ENCODE measurements around the gene SRBD1. TPM values are rescaled to one million over a fixed set of nuclear protein-coding genes. Genes with fewer than 3 reads are reported as not detected.

SRBD1 gene, protein sequence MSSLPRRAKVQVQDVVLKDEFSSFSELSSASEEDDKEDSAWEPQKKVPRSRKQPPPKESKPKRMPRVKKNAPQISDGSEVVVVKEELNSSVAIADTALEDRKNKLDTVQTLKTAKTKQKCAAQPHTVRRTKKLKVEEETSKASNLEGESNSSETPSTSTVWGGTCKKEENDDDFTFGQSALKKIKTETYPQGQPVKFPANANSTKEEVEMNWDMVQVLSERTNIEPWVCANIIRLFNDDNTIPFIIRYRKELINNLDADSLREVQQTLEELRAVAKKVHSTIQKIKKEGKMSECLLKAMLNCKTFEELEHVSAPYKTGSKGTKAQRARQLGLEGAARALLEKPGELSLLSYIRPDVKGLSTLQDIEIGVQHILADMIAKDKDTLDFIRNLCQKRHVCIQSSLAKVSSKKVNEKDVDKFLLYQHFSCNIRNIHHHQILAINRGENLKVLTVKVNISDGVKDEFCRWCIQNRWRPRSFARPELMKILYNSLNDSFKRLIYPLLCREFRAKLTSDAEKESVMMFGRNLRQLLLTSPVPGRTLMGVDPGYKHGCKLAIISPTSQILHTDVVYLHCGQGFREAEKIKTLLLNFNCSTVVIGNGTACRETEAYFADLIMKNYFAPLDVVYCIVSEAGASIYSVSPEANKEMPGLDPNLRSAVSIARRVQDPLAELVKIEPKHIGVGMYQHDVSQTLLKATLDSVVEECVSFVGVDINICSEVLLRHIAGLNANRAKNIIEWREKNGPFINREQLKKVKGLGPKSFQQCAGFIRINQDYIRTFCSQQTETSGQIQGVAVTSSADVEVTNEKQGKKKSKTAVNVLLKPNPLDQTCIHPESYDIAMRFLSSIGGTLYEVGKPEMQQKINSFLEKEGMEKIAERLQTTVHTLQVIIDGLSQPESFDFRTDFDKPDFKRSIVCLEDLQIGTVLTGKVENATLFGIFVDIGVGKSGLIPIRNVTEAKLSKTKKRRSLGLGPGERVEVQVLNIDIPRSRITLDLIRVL
- 1 to 10 TPM; 4.7 to 5.2 (median 4.9) TPM for polyA plus RNA-seq

DNA sequence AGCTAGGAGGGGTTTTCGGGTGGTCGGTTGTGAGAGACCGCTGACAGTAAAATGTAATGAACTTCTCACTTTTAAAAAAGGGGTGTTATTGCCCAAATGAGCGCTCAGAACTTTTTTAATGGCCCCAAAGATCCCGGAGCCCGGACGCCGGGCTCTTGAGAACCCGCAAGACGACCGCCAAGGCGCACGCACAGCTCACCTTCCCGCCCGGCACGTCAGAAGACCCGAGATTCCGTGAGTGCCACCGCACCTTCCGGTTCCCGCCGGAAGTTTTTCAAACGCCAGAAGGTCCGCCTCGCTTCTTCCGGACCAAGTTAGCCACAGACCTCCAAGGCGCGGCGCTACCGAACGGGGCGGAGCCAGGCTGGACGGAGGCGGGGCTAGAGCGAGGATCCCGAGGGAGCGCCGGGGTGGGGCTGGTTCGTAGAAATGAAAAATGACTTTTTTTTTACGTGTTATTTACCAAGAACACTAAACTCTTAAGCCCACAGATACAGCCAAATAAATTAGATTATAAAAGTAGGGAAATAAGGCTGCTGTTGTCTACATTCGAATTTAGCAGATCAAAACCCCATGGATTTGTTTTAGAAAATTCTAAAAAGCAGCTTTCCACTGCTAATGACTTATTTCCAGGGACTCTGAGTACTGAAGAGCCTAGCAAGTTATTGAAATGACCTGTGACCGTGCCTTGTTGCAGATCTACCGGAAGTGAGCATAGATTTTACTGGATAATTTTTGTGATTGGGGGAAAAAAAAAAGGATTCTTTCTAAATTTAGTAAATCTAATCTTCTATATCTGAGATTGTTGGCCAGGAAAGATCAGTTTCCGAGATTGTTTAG, at the start of gene SRBD1:
SRBD1 (minus strand) TSS at position 248 of the 840 bp plus-strand sequence. CDS start 5,826 bp downstream, outside the sequence.
- 2 to 3% (median 2%) methylated on average over 44 of the region's 44 CpGs for WGBS, 3 donors
- H3K27ac ChIP-seq (ENCODE audit: low read depth, low read length): no peak within 1 kb of the TSS

DNA sequence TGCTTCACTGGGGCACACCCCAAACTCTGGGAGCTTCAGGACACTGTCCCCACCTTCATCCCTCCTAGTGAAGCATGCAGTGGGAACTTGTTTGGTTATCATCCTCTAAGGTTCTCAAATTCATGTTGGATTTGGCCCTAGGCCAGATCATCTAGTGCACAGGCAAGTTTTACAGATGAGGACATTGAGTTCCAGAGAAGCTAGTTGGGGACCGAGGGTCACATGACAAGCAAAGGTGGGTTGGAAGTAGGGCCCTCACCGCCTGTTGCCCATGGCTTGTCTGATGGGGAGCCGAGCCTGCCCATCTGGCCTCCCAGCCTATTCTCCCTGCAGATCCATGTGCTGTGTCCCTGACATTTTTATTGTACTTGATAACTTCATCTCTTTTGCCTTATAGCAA, 43.2 kb upstream of the SRBD1 start:
- 83 to 96% (median 95%) methylated on average over 3 of the region's 3 CpGs for WGBS, 3 donors
- H3K27ac ChIP-seq (ENCODE audit: low read depth, low read length): no peak overlapping the region

DNA sequence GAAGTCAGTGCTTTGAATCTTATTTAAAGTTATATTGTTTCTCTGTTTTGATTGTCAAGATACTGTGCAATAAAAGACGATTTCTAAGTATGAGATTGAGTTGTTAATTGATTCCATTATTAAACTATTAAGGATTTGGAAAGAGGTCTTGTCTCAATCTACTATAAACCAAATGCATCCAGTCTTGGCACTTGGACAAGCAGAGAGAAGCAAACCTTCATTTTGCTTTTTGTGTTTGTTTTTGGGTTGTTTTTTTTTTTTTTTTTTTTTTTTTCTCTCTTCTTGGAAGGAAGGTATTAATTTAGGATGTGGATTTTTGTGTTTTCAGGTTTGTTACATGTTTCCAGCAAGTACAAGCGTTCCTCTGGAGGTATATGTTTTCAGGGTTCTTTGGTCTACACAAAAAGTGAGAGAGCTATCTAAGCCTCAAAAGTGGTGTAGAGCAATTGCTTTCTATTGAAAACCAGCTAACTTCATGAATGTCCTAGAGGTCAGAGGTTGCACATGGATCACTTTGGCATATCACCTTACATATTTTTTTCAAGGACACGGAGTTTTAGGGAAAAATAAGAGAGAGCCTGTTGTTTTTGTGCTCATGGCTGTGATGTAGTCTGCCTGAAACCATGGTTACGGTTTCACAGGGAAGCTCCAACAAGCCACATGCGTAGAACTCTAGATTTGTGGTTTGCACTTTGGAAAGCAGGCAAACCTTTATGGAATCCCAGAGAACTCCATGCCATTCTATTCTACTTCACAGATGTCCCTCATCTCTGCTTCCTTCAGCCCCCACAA, 42.3 kb upstream of the SRBD1 start:
- no peak overlapping the region for H3K27ac ChIP-seq (ENCODE audit: low read depth, low read length)
- WGBS, 3 donors: 75 to 80% (median 78%) methylated on average over 5 of the region's 5 CpGs

DNA sequence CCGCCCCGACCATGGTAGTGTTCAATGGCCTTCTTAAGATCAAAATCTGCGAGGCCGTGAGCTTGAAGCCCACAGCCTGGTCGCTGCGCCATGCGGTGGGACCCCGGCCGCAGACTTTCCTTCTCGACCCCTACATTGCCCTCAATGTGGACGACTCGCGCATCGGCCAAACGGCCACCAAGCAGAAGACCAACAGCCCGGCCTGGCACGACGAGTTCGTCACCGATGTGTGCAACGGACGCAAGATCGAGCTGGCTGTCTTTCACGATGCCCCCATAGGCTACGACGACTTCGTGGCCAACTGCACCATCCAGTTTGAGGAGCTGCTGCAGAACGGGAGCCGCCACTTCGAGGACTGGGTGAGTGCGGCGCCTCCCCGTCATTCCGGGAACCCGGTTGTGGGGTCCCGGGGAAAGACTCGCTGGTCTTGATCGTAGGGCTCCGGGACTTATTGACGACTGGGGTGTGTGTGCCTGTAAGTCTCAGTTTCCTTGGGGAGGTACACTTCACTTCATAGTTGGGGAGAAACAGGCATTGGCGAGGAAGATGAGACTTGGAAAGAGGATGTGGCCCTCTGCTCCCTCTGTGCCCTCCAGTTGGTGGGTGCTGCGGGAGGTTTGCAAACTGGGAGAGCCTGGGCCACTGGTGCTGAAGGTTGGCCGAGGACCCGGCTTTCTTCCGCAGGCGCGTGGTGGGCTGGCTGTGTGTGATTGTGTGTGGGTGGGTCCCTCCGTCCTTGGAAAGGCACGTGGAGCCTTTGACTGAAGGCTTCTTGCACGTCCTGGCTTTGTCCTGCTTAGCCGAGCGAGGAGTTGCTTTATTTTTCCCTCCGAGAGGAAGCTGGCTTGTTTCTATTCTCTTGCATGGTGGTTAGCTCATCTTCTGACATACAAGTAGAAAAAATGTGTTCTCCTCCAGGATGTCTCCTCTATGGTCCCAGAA, 41.3 kb upstream of the SRBD1 start:
- 2 to 7% (median 3%) methylated on average over 53 of the region's 53 CpGs for WGBS, 3 donors
- H3K27ac ChIP-seq (ENCODE audit: low read depth, low read length): no peak overlapping the region

DNA sequence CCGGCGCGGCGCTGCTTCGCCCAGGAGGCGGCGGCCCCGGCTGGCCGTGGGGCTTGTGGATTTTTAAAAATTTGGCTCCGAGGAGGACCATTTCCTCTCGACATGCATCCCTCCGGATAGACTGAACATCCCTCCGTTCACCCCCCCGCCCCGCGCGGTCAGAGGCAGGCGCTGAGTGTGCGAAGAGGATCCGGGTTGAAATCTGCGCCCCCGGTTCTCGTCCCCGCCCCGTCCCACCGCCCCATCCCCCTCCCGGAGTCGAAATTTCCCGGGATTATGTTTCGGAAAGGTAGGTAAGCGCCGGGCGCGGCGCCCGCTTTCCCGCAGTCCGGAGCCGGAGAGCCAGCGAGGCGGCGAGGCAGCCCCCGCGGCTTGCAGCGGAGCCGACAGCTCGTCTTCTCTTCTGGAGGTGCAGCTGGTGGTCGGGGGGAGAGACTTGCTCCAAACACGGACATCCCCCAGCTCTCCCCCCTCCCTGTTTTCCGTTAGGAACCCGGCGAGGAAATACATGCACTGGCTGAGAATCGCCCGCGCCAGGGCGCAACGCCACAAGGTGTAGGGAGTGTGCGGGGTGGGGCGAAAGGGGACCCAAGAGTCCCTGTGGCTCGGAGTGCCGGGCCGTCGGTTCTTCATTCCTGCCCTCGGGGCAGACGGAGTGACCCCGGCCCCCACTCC, 40.5 kb upstream of the SRBD1 start, which contains the start of gene PRKCE:
PRKCE (plus strand) TSS at position 261 of the 675 bp plus-strand sequence.
- WGBS, 3 donors: 0 to 1% (median 0%) methylated on average over 63 to 66 of the region's 66 CpGs
- H3K27ac ChIP-seq (ENCODE audit: low read depth, low read length): peak within 1 kb of the TSS; percentile 94

DNA sequence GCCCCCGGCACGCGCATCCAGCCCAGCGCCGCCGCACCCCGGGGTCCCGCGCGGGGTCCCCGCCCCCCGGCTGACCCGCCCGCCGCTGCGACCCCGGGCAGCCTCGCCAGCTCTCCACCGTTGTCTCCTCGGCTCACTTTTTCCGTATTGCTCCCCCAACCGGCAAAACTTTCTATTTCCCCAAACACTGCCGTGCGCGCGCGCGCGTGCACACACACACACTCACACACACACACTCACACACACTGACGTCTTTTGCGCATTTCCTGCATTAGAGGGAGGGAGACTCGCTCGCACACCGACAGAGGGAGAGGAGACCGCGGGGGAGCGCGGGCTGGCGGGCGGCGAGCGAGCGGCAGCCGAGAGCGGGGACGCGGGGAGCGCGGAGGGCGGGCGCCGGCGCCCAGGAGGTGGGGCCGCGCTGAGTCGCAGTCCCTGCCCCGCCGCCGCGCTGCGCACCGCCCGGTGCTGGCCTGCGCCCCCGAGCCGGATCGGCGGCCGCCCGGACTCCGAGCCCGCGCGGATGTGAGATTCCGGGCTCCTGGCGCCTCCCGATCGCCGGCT, 39.9 kb upstream of the SRBD1 start:
- H3K27ac ChIP-seq (ENCODE audit: low read depth, low read length): peak overlapping the region; percentile 94
- WGBS, 3 donors: 0 to 1% (median 1%) methylated on average over 61 to 77 of the region's 79 CpGs

DNA sequence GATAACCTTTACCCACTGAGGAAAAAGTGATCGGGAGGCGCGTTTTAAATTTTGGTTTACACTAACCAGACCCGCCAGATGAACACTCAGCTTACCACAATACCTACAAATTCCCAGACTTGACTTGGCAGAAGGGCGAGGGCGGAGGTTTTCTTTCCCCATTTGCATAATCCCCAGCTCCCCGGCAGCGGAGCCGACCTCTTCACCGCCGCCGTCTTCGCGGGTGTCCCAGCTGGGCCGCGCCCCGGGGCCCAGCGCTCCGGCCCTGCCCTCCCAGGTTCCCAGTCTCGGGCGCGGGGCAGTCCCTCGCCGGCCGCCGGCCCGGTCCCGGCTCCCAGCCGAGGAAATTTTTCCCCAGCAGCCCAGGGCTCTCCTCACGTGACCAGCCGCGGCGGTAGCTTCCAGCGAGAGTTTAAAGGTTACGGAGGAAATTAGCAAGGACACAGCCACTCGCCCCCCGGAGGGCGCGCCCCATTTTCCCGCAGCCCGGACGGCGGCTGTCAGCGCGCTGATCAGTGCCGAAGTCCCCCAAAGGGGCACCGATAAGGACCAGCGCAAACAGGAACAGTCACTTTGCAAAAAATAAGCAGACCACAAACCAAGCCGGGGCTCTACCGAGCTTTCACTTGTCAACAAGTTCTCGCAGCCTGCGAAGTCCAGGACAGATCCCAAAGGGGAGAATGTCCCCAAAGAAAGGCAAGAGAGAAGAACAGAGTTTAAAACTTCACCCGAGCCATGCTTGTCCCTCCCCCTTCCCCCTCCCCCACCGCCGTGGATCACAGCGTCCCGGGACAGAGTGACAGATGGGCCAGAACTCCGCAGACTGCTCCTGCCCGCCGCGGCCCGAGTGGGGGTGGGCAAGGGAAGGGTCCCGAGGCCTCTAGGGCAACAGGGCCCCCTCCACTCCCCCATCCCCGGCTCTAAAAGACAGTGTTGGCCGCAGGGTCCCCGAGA, 39.1 kb upstream of the SRBD1 start:
- WGBS, 3 donors: 0% methylated on average over 59 to 66 of the region's 66 CpGs
- H3K27ac ChIP-seq (ENCODE audit: low read depth, low read length): peak overlapping the region; percentile 94

DNA sequence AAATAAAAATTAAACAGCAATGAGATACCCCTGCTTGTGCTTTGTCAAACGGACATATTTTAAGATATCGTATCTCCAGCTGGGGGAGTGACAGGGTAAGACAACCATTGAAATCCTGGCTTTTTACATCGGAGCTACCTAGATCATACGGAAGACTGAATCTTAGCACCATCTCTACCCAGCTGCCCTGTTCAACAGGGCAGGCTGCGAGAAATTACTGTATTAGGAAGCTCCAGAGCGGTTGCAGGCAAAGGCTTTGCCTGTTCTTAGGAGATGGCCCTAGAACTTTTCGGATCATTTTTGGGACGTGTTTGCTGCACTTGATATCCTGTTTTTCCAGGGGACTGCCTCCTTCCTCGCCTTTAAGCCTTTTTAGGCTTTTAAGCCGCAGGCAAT, 38.4 kb upstream of the SRBD1 start:
- WGBS, 3 donors: 7 to 11% (median 7%) methylated on average over 10 of the region's 10 CpGs
- peak overlapping the region; percentile 94 for H3K27ac ChIP-seq (ENCODE audit: low read depth, low read length)

DNA sequence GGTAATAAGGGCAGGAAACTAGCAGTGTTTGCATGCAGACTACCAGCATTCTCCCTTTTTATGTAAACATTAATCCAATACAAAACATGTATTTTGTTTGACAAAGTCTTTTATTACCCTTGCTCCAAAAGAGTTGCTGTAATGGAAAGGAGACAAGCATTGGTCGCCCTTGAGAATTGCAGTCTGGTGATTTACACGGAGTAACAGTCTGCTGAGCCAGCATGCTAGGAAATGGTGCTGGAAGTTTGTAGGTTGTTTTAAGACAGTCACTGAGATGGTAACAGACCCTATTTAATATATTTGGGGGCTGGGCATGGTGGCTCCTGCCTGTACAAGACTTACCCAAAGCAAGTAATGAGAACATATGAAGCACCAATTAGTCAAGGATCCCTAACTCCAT, 37.6 kb upstream of the SRBD1 start:
- no peak overlapping the region for H3K27ac ChIP-seq (ENCODE audit: low read depth, low read length)
- 53 to 76% (median 66%) methylated on average over 2 of the region's 2 CpGs for WGBS, 3 donors

DNA sequence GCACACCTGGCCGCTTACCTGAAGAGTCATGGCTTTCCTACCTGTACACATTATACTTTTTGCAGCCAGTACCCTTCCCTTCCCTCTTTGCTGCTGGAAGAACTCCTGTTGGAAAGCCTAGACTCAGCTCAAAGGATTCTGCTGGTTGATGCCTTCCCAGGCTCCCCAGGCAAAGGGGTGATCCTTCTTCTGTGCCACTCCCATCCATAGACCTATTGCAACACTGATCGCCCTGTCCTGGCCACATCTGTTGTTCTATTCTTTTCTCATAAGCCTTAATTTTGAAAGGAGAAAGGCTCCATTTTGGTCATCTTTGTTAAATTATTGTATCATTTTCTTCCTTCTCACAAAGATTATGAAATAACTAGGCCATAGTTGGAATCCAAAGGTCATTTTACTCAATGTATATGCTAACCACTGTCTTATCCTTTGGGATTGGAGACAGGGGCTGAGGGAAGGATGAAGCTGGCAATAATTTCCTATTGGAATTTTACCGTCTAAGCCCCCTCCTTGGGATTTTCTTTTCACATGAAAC, 37.0 kb upstream of the SRBD1 start:
- 82 to 92% (median 87%) methylated on average over 3 of the region's 3 CpGs for WGBS, 3 donors
- no peak overlapping the region for H3K27ac ChIP-seq (ENCODE audit: low read depth, low read length)

DNA sequence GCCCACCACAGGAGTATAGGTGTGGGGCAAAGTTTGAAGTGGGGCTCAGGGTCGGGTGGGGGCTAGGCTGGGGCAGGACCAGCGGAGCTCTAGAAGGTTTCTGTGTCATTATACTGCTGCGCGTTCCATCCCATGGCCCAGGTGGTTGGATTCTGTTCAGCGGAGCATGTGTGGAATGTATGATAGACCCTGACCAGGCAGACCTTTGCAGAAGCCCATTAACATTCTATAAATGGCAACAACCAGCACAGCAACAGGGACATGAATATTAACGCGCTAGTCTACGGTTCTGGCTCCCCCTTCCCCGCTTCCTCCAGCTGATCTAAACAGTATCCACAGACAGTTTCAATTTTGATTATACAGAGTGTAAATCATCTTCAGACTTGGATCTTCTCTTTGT, 36.3 kb upstream of the SRBD1 start:
- WGBS, 3 donors: 79 to 87% (median 87%) methylated on average over 9 of the region's 9 CpGs
- H3K27ac ChIP-seq (ENCODE audit: low read depth, low read length): no peak overlapping the region

DNA sequence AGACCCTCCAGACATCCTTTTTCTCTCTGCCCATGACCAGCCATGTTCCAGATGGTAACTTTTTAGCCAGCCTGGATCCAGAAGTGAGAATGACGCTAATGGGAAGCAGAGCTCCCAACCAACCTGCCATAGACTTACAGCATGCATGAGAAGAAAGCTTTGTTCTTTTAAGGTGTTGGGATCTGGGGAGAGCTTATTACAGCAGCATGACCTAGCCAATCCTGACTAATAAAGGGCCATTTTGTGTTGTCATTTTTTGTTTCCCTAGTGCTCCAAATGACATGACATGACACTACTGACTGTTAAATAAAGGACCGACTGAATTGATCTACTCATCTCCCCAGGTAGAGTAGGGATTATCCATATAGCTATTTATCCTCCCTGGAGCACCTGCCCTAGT, 35.2 kb upstream of the SRBD1 start:
- WGBS, 3 donors: 94 to 99% (median 98%) methylated on average over 2 of the region's 2 CpGs

DNA sequence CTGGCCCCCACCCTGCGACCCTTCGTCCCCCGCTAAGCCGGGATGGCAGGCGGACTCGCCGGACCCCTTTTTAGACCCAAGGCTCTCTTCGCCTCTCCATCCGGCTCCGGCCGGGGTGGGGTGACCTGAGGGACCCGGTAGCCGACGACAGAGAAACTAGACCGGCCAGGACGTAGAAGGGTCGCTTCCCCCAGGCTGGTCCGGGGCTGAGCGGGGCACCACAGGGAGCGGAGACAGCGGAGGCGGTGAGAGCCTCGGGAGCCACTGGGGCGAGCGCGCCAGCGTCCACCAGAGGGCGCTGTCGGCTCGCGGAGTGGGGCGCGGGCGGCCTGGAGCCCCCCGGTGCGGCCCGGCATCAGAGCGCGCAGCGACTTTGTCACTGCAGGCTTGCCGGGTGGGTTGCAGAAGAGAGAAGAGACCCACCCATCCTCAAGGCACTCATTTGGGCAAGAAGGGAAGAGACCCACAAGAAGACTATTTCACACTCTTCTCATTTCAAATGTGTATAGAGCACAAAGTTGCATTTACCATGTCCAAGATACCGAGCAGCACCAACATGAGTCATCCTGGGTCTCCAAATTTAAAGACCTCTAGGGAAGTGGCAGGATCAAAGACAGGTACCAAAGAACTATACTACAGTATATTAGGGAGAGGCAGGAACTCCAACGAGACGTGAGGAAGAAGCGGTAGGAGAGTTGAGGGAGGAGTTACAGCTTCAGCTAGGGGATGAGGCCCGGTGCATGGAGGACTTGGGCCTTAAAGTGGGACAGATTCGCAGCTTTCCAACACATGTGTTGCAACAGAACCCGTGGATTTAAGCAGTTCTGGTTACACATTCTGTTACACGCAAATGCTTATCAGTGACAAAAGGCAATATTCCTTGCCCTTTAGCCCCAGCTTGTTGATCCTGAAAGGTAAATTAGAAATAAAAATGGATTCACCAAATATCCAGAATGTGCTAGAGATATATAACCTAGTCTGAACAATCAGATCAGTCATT, 32.8 kb upstream of the SRBD1 start:
- H3K27ac ChIP-seq (ENCODE audit: low read depth, low read length): no peak overlapping the region
- 10 to 16% (median 14%) methylated on average over 40 to 49 of the region's 49 CpGs for WGBS, 3 donors

More for the DNA sequence above, 35.2 kb upstream of the SRBD1 start:
- no peak overlapping the region for H3K27ac ChIP-seq (ENCODE audit: low read depth, low read length)
